SK-N-MC (cell line): Measurements from ENCODE around the gene ADCK1.

Experiments used
- EZH2 ChIP-seq: fragments of 200-600 bp; sonication (generic); IDR thresholded peaks from one replicate; pipeline ENCODE4 v1.6.1; 2017; ENCODE audit warnings: antibody characterized with exemption
- POLR2AphosphoS5 ChIP-seq: IDR thresholded peaks from 2 replicates; pipeline ENCODE4 v1.6.1; 2012; ENCODE audit warnings: mild to moderate bottlenecking, low read depth, low read length, borderline replicate concordance

- no peak for TF ChIP-seq EZH2
- no peak for TF ChIP-seq POLR2AphosphoS5
These were observed 23.5 kb downstream of the ADCK1 start for GRCh38 chr14:77823378-77823777.
